ENCODE measurements around the gene ASIC2. TPM values are rescaled to one million over a fixed set of nuclear protein-coding genes. Genes with fewer than 3 reads are reported as not detected.

Gene ASIC2
- total RNA-seq, 1 donor = not detected

- Histone ChIP-seq H3K4me1 (ENCODE audit: insufficient read depth, low read length) (no peaks in the 10 kb centered on the region), H3K4me3 (ENCODE audit: insufficient read depth, low read length) (no peak overlapping the region), H4K20me1 (ENCODE audit: insufficient read depth, low read length) (no peaks in the 10 kb centered on the region), H3K79me2 (ENCODE audit: insufficient read depth, low read length) (no peaks in the 10 kb centered on the region), H3K9me3 (ENCODE audit: low read depth, low read length) (no peaks in the 10 kb centered on the region), H3K36me3 (ENCODE audit: insufficient read depth, low read length) (no peaks in the 10 kb centered on the region), H3K27me3 (ENCODE audit: insufficient read depth, low read length) (no peaks in the 10 kb centered on the region), H3K4me2 (ENCODE audit: insufficient read depth, low read length) (no peak overlapping the region), H2AFZ (ENCODE audit: low read length) (no peak overlapping the region), H3K27ac (ENCODE audit: low read depth, low read length) (no peak overlapping the region)
- DNase-seq (ENCODE audit: insufficient read length, low spot score, missing footprints) = no peak
- no peak for TF ChIP-seq CTCF (IDR thresholded peaks at IDR 0.05; ENCODE audit: extremely low read depth, low read depth, low read length)
Measured at GRCh38 chr17:33334703-33335102, 41.6 kb upstream of the ASIC2 start.

- Histone ChIP-seq H3K27ac (ENCODE audit: low read depth, low read length) (no peak overlapping the region), H3K36me3 (ENCODE audit: insufficient read depth, low read length) (no peaks in the 10 kb centered on the region), H3K9me3 (ENCODE audit: low read depth, low read length) (no peaks in the 10 kb centered on the region), H4K20me1 (ENCODE audit: insufficient read depth, low read length) (no peaks in the 10 kb centered on the region), H3K4me3 (ENCODE audit: insufficient read depth, low read length) (no peak overlapping the region), H2AFZ (ENCODE audit: low read length) (no peak overlapping the region), H3K79me2 (ENCODE audit: insufficient read depth, low read length) (no peaks in the 10 kb centered on the region), H3K4me2 (ENCODE audit: insufficient read depth, low read length) (no peak overlapping the region), H3K4me1 (ENCODE audit: insufficient read depth, low read length) (no peaks in the 10 kb centered on the region), H3K27me3 (ENCODE audit: insufficient read depth, low read length) (no peaks in the 10 kb centered on the region)
- DNase-seq (ENCODE audit: insufficient read length, low spot score, missing footprints) = no peak
- no peak for TF ChIP-seq CTCF (IDR thresholded peaks at IDR 0.05; ENCODE audit: extremely low read depth, low read depth, low read length)
Measured at GRCh38 chr17:33330877-33331276, 37.8 kb upstream of the ASIC2 start.

- no peak overlapping the region for H2AFZ ChIP-seq (ENCODE audit: low read length)
- H3K79me2 ChIP-seq (ENCODE audit: insufficient read depth, low read length) = no peaks in the 10 kb centered on the region
- DNase-seq (ENCODE audit: insufficient read length, low spot score, missing footprints) = no peak
- no peak overlapping the region for H3K4me2 ChIP-seq (ENCODE audit: insufficient read depth, low read length)
- TF ChIP-seq CTCF (IDR thresholded peaks at IDR 0.05; ENCODE audit: extremely low read depth, low read depth, low read length) = no peak
- no peaks in the 10 kb centered on the region for H4K20me1 ChIP-seq (ENCODE audit: insufficient read depth, low read length)
- H3K9me3 ChIP-seq (ENCODE audit: low read depth, low read length) = no peaks in the 10 kb centered on the region
- H3K36me3 ChIP-seq (ENCODE audit: insufficient read depth, low read length) = no peaks in the 10 kb centered on the region
- H3K27ac ChIP-seq (ENCODE audit: low read depth, low read length) = no peak overlapping the region
- no peaks in the 10 kb centered on the region for H3K4me1 ChIP-seq (ENCODE audit: insufficient read depth, low read length)
- H3K27me3 ChIP-seq (ENCODE audit: insufficient read depth, low read length) = no peaks in the 10 kb centered on the region
- H3K4me3 ChIP-seq (ENCODE audit: insufficient read depth, low read length) = no peak overlapping the region
Measured at GRCh38 chr17:33328129-33328528, 35.0 kb upstream of the ASIC2 start.

- no peaks in the 10 kb centered on the region for H3K4me1 ChIP-seq (ENCODE audit: insufficient read depth, low read length)
- no peak overlapping the region for H3K4me3 ChIP-seq (ENCODE audit: insufficient read depth, low read length)
- H3K4me2 ChIP-seq (ENCODE audit: insufficient read depth, low read length) = no peak overlapping the region
- H3K9me3 ChIP-seq (ENCODE audit: low read depth, low read length) = no peaks in the 10 kb centered on the region
- TF ChIP-seq CTCF (IDR thresholded peaks at IDR 0.05; ENCODE audit: extremely low read depth, low read depth, low read length) = no peak
- no peak for DNase-seq (ENCODE audit: insufficient read length, low spot score, missing footprints)
- H4K20me1 ChIP-seq (ENCODE audit: insufficient read depth, low read length) = no peaks in the 10 kb centered on the region
- no peaks in the 10 kb centered on the region for H3K27me3 ChIP-seq (ENCODE audit: insufficient read depth, low read length)
- no peak overlapping the region for H3K27ac ChIP-seq (ENCODE audit: low read depth, low read length)
- H2AFZ ChIP-seq (ENCODE audit: low read length) = no peak overlapping the region
- H3K36me3 ChIP-seq (ENCODE audit: insufficient read depth, low read length) = no peaks in the 10 kb centered on the region
- H3K79me2 ChIP-seq (ENCODE audit: insufficient read depth, low read length) = no peaks in the 10 kb centered on the region
Measured at GRCh38 chr17:33324736-33325135, 31.6 kb upstream of the ASIC2 start.

Measured in osteoblast (primary cell).